NB4 (cell line): ENCODE measurements around the gene DOCK2.

Experiments
- CTCF ChIP-seq: IDR thresholded peaks from one replicate; pipeline ENCODE4 v1.5.1; 2012; ENCODE audit warnings: low read depth, low read length
- MYC ChIP-seq: IDR thresholded peaks from 2 replicates; pipeline ENCODE4 v1.6.1; 2011; ENCODE audit warnings: low read depth, low read length
- POLR2A ChIP-seq: IDR thresholded peaks from 2 replicates; pipeline ENCODE4 v1.6.1; 2011; ENCODE audit warnings: mild to moderate bottlenecking; ENCODE audit not compliant: insufficient read length; ENCODE audit errors: extremely low read depth
- TF ChIP-seq, protein P1 (sequence below): IDR thresholded peaks from 2 replicates; pipeline ENCODE4 v1.6.1; 2011; ENCODE audit warnings: low read depth, low read length

GRCh38 chr5:169590602-169591001 is 46.5 kb upstream of the DOCK2 start:
- TF ChIP-seq CTCF (no peak), POLR2A (no peak), MYC (no peak)
- TF ChIP-seq, protein P1, sequence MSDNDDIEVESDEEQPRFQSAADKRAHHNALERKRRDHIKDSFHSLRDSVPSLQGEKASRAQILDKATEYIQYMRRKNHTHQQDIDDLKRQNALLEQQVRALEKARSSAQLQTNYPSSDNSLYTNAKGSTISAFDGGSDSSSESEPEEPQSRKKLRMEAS: no peak
